Left lung (tissue), 10 donors: Measurements from ENCODE around the gene AKT3. TPM values are rescaled to one million over a fixed set of nuclear protein-coding genes. Genes with fewer than 3 reads are reported as not detected.

Source experiments
- ATAC-seq: fragments of 200-7000 bp; cut with Tn5 transposase; one replicate; pipeline ENCODE4 v1.9.1; 2020; ENCODE audit warnings: moderate library complexity
- DNase-seq, 4 donors: peaks; one replicate each; pipeline ENCODE4 v3.0.0-alpha.2; 2013 to 2020
- H3K27ac ChIP-seq, 2 donors: fragments of 200-600 bp; sonication (generic) in 1 of 2; one replicate each; pipeline versions ENCODE4 v1.5.0 to v1.8.0; 2020 to 2021
- H3K27me3 ChIP-seq, 2 donors: fragments of 200-600 bp; sonication (generic) in 1 of 2; one replicate each; pipeline versions ENCODE4 v1.5.0 to v1.8.0; 2020 to 2021
- H3K36me3 ChIP-seq, 2 donors: fragments of 200-600 bp; sonication (generic) in 1 of 2; one replicate each; pipeline versions ENCODE4 v1.5.0 to v1.8.0; 2020 to 2021
- H3K4me1 ChIP-seq, 2 donors: fragments of 200-600 bp; one replicate each; pipeline ENCODE4 v1.8.0; 2021
- H3K4me3 ChIP-seq, 2 donors: fragments of 200-600 bp; sonication (generic) in 1 of 2; one replicate each; pipeline versions ENCODE4 v1.5.0 to v1.8.0; 2020 to 2021; ENCODE audit warnings: mild to moderate bottlenecking in 1 of 2
- H3K9me3 ChIP-seq, 2 donors: fragments of 200-600 bp; sonication (generic) in 1 of 2; one replicate each; pipeline versions ENCODE4 v1.5.0 to v1.8.0; 2020 to 2021
- CTCF ChIP-seq, 2 donors: fragments of 200-600 bp; sonication (generic) in 1 of 2; IDR thresholded peaks; one replicate each; pipeline versions ENCODE4 v1.5.0 to v1.8.0; 2021; ENCODE audit warnings: antibody characterized with exemption in 2 of 2
- intact Hi-C, 2 donors: fragments of 100-400 bp; cut with DNase I; formaldehyde crosslinking; loops; one replicate each; pipeline versions ENCODE4 v1.11.2 to v1.14.2; 2022
- polyA plus RNA-seq, 6 donors: library from polyadenylated mRNA; unstranded; fragments of 120-200 nt; gene quantifications; one replicate each; pipeline ENCODE4 v1.2.1, GENCODE V29; 2013; ENCODE audit not compliant: insufficient read length in 6 of 6
- total RNA-seq, 2 donors: library from RNA; stranded (reverse); fragmentation: NEBNext Ultra II Directional; extraction: Animal tissue kit (Norgen Biotek cat#: 25700); gene quantifications; one replicate each; pipeline ENCODE4 v1.2.1, GENCODE V29; 2021
- donor health status: DM: no; HTN: yes; CAD: no.
- donor health status: DM: no; HTN: no; CAD: no.

Gene AKT3
- total and polyA plus RNA-seq, 8 donors, result 24.1 to 44.9 (median 29.4) TPM

DNA sequence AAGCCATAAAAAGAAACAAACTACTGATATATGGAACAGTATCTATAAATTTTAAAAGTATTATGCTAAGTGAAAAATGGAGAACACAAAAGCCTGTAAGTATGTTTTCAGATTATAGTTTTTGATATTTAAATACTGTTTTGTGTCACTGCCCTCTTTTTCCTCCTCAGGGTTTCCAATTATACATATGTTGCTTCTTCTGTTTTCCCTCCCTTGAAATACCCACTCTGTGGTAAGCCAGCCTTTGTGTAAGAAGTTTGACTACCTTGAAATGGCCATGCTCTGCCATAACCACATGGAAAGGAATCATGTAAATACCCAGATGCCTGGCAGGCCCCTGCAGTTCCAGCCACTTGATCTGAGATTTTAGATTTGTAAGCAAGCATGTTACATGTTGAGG lies 248.3 kb downstream of the AKT3 start:
- DNase-seq (no peak), ATAC-seq (no peak)
- Histone ChIP-seq H3K4me1 (no peaks in the 10 kb centered on the region), H3K27ac (no peak overlapping the region), H3K9me3 (peaks cover 0 to 13% of the 10 kb centered on the region in 2 donors), H3K27me3 (no peaks in the 10 kb centered on the region), H3K36me3 (peaks cover 0 to 9% of the 10 kb centered on the region in 2 donors), H3K4me3 (no peak overlapping the region)
- no peak for TF ChIP-seq CTCF (IDR thresholded peaks at IDR 0.05)
- intact Hi-C loops, result no loop called here

- ATAC-seq, result peak; percentile 71
- intact Hi-C loops, result no loop called here
- H3K27ac ChIP-seq, result no peak overlapping the region
These were observed 251.6 kb downstream of the AKT3 start for GRCh38 chr1:243598433-243598832.

GRCh38 chr1:243597383-243597782 lies 252.7 kb downstream of the AKT3 start:
- H3K36me3 ChIP-seq, result peaks cover 0 to 7% of the 10 kb centered on the region in 2 donors
- H3K27ac ChIP-seq, result no peak overlapping the region
- no peaks in the 10 kb centered on the region for H3K27me3 ChIP-seq
- H3K9me3 ChIP-seq, result peaks cover 0 to 12% of the 10 kb centered on the region in 2 donors
- intact Hi-C loops, result no loop called here
- H3K4me1 ChIP-seq, result peaks cover 0 to 9% of the 10 kb centered on the region in 2 donors
- no peak for TF ChIP-seq CTCF (IDR thresholded peaks at IDR 0.05)
- H3K4me3 ChIP-seq, result no peak overlapping the region
- ATAC-seq, result peak; percentile 86
- DNase-seq, result peak in 1 of 4 donors; percentile 41

More at GRCh38 chr1:243598433-243598832, 251.6 kb downstream of the AKT3 start:
- Histone ChIP-seq H3K36me3 (peaks cover 0 to 7% of the 10 kb centered on the region in 2 donors), H3K9me3 (peaks cover 0 to 13% of the 10 kb centered on the region in 2 donors), H3K4me1 (peaks cover 0 to 9% of the 10 kb centered on the region in 2 donors), H3K4me3 (no peak overlapping the region), H3K27me3 (no peaks in the 10 kb centered on the region)
- DNase-seq, result no peak
- TF ChIP-seq CTCF (IDR thresholded peaks at IDR 0.05), result no peak

DNA sequence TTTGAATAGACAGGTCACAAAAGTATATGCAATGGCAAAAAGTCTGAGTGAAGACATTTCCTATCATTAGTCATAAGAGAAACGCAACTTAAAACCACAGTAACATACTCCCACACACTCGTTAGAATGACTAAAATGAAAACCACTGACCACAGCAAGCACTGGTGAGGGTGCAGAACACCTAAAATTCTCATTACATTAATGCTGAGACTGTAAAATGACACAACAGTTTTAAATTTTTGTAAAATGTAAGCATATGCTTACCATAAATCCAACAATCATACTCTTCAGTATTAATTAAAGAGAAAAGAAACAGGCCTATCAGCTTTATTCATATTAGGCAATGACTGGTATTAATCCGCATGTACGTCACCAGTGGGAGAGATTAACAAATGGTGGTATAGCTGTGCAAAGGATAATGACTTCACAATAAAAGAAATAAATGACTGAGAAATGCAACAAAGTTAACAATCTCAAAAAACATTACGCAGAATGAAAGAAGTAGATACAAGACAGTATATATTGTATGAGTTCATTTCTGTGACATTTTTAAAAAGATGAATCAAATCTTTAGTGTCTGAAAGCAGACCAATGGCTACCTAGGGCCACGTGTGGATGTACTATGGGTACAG lies 253.5 kb downstream of the AKT3 start:
- ATAC-seq, result peak; percentile 66
- intact Hi-C loops, result no loop called here

More for the DNA sequence above, 253.5 kb downstream of the AKT3 start:
- Histone ChIP-seq H3K4me1 (peaks cover 0 to 9% of the 10 kb centered on the region in 2 donors), H3K36me3 (peaks cover 0 to 2% of the 10 kb centered on the region in 2 donors), H3K27ac (no peak overlapping the region), H3K9me3 (peaks cover 0 to 4% of the 10 kb centered on the region in 2 donors), H3K4me3 (no peak overlapping the region), H3K27me3 (no peaks in the 10 kb centered on the region)
- no peak for TF ChIP-seq CTCF (IDR thresholded peaks at IDR 0.05)
- DNase-seq, result no peak
